HG02759 (cell line): ENCODE measurements around the gene CD101.

Source experiments
- ATAC-seq: cut with Tn5 transposase; IDR thresholded peaks from one replicate; pipeline ENCODE4 v1.9.1; 2021; ENCODE audit warnings: mild to moderate bottlenecking, moderate library complexity; ENCODE audit not compliant: unreplicated experiment

The CD101 gene

DNA sequence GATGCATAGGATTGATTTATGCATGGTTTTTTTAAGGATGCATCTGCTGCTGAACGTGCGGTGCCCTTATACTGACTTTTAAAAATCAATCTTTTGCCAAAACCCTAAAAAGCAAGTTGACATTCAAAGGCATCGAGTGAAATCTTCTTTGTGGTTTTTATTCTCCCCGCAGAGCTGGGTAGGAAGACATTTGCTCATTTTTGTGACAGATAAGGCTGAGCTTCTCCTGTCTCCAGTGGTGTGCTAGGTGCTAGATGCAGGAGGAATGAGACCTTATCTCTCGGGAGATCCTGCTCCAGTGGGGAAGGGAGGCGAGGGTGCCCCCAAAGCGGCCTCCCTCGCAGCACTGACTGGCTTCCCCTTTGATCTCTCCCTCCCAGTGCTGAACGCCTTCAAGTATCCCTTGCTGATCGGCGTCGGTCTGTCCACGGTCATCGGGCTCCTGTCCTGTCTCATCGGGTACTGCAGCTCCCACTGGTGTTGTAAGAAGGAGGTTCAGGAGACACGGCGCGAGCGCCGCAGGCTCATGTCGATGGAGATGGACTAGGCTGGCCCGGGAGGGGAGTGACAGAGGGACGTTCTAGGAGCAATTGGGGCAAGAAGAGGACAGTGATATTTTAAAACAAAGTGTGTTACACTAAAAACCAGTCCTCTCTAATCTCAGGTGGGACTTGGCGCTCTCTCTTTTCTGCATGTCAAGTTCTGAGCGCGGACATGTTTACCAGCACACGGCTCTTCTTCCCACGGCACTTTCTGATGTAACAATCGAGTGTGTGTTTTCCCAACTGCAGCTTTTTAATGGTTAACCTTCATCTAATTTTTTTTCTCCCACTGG, 14.9 kb upstream of the CD101 start:
- no peak for ATAC-seq

DNA sequence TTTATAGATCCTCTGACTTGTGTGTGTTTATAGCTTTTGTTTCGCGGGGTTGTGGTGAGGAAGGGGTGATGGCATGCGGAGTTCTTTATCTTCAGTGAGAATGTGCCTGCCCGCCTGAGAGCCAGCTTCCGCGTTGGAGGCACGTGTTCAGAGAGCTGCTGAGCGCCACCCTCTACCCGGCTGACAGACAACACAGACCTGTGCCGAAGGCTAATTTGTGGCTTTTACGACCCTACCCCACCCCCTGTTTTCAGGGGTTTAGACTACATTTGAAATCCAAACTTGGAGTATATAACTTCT, 14.4 kb upstream of the CD101 start:
- ATAC-seq: no peak

DNA sequence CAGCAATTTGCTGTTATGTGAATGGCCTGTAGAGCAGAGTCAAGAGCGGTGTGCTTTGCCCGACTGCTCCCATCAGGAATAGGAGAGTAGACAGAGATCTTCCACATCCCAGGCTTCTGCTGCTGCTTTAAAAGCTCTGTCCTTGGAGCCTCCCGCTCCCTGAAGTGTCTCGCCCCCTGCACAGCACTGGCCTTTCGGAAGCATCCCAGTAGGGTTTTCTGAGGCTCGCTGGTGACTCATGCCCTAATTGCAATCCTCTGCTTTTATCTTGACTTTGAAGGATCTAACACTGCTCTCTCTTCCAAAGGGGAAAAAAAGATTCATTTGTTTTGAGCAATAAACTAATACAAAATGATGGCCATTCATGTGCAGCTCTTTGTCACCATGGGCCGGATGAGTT, 13.3 kb upstream of the CD101 start:
- no peak for ATAC-seq

DNA sequence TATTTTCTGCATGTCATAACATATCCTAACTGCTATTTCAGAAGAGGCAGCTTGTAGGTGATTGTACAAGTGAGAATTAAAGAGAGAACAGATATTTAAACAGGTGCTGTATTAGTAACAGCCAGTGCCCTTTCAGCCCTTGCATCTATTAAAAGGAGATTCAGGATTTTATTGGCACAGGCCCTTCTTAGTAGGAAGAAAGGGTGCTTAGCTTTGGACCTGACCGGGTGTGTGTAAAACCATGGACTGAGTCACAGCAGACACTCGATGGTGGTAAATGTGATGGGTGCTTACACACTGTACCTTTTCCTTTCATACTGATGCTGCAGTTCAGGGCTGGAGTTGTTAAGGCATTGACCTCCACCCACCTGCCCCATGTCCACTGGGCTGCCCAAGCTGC, 12.7 kb upstream of the CD101 start:
- ATAC-seq: no peak

DNA sequence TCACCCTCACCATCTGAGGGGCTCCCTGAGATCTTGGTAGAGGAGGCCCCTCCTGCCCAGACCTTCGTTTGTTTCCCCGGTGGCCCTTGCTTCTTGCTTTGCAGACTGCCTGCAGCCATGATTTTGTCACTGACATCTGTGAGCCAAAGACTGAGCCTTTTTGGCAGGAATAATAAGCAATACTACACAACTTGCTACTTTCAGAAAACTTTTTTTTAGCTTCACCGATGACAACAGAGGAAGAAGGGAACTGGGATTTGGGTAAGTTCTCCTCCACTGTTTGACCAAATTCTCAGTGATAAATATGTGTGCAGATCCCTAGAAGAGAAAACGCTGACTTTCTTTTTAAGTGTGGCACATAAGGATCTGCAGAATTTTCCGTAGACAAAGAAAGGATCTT, 11.7 kb upstream of the CD101 start:
- ATAC-seq: no peak

DNA sequence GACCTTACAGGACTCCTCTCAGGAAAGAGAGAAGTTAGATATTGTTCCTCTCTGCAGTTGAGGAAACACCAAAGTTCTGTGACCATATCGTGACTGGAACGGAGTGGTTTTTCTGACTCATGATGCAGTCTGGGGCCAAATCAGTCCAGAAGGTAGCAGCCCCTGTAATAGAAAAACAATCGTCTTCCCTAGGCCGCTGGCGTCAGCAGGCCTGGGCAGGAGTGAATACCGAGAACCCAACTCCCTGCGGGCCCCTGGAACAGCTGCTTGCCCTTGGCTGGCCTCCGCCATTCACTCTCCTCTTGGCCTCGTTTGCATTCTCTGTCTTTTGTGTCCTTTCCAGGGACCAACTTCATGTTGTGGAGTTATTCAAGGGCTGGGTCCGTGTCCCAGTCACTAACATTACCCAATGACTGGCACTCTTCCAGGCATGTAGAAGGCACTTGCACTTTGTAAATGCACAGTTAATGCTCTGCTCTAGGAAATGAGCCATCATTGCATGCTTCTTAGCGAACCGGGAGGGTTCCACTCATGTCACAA, 10.9 kb upstream of the CD101 start:
- ATAC-seq: no peak

DNA sequence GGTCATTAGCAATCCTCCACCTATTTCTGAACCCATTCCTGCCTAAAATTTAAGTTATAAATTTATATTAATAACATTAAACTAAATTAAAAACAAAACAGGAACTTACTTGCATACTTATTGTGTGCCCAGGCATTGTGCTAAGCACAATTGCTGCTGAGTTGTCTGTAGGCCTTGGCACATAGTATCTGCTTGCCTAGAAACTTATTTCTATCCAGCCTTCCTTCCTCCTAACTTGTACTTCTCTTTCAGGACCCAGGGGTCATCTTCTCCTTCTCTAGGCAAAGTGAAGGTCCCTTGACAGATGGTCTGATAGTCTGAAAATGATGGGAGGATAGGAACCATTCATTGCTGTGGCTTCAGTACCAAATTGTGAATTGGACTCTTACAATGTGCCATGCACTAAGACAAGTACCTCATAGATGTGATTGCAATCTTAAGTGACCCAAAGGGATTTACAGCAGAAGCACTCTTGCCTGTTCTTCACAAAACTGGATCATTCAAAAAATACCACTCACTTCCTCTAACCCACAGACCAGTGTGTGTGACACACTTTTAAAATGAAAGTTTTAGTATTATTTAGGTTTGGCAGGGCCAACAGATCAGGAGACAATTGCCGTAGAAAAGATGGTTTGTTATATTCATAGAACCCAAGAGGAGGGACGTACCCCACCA, 10.3 kb upstream of the CD101 start:
- ATAC-seq: no peak

DNA sequence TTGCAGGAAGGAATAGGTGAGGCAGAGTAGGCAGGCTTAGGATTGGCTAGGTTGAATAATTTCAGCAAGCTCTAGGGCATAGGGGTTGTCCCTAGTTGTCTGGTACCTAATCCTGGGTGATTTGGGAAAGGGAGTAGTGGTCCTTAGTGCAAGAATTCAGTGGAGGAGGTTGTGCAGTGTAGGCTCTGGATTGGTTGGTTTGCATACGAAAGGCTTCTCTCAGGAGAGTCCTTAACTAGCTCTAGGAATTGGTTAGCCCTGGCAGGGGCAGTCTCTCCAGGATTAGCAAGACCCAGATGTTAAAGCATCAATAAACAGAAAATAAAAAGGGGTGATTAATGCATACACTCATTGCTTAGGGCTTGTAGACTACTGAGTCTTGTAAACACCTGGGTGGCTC, 9.6 kb upstream of the CD101 start:
- no peak for ATAC-seq

DNA sequence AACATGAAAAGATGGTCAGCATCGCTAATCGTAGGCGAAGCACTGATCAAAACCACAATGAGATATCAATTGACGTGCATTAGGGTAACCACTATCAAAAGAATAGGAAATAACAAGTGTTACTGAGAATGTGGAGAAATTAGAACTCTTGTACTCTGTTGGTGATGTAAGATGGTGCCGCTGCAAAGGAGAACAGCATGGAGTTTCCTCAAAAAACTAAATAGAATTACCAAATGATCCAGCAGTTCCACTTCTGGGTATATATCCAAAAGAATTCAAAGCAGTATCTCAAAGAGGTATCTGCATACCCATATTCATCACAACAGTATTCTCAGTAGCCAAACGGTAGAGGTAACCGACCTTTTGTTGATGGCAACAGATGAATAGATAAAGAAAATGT, 8.3 kb upstream of the CD101 start:
- no peak for ATAC-seq

DNA sequence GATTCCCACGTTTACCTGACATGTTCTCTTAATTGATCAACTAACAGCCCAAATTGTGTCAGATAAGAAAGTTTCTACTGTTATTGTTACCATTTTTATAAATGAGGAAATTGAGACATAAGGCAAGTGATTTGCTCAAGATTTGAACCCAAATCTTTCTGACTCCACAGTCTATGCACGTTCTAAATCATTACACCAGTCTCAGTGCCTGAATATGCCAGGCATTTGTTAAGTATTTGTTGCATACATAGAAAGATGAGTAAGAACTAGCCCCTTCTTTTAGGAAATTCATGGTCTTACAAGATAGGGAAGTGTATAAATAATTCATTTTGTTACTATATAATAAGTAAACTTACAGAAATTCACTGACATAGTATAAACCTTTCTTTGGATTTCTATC, 7.1 kb upstream of the CD101 start:
- ATAC-seq: no peak

DNA sequence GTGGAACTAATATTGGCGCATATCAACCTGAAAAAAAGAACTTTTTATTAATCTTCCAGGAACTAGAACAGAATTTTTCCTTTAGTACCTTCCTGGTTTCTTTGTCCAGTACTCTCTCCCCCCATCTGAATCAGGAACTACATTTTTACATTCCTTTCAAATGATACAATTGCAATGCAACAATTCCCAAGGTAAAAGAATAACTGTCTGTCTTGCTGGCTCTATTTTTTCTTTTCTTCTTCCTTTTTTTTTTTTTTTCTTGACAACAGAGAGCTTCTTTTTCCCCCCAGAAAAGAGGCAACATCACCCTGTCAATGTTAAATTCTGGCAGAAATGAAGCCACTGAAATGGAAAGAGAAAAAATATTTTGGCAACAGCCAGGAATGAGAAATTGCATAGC, 4.5 kb upstream of the CD101 start:
- no peak for ATAC-seq

DNA sequence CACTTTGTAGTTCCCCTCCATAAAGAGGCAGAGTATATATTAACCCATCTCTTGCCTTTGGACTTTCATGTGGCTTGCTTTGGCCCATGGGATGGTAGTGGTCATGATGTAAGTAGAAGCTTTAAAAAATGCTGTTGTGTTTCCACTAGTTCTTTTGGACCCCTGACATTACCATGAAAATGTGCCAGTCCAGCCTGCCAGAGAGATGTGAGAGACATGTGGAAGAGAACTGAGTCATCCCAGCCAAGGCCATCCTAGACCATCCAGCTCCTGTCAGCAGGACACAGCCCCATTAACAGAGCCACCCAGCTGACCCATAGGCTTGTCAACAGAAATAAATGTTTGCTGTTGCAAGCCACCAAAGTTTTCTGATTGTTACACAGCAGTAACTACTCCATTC, 3.9 kb upstream of the CD101 start:
- no peak for ATAC-seq

DNA sequence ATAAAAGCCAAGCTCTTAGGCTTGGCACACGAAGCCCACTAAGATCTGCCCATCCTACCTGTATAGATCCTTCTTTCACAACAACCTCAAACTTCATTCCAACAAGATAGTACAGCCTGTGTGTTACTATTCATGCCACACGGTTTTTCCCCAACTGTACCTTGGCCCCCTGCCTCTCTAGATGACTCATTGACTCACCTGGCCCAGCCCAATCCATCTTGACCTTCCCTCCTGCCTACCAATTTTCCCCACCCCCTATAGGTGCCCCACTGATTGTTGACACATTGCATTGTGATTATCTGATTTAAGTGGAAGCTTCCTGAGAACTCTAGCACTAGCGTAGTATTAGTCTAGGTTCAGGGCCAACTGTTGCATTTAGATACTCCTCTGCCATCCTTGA, 2.0 kb upstream of the CD101 start:
- ATAC-seq: no peak

DNA sequence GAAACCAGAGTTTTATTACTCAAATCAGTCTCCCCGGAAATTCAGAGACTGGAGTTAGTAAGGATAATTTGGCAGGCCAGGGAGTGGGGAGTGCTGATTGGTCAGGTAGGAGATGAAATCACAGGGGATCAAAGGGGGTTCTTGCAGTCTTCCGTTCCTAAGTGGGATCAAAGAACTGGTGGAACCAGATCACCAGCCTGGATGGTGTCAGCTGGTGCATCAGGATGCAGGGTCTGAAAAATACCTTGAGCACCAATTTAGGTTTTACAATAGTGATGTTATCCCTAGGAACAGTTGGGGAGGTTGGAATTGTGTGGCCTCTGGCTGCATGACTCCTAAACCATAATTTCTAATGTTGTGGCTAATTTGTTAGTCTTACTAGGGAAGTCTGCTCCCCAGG, 1.4 kb upstream of the CD101 start:
- no peak for ATAC-seq

DNA sequence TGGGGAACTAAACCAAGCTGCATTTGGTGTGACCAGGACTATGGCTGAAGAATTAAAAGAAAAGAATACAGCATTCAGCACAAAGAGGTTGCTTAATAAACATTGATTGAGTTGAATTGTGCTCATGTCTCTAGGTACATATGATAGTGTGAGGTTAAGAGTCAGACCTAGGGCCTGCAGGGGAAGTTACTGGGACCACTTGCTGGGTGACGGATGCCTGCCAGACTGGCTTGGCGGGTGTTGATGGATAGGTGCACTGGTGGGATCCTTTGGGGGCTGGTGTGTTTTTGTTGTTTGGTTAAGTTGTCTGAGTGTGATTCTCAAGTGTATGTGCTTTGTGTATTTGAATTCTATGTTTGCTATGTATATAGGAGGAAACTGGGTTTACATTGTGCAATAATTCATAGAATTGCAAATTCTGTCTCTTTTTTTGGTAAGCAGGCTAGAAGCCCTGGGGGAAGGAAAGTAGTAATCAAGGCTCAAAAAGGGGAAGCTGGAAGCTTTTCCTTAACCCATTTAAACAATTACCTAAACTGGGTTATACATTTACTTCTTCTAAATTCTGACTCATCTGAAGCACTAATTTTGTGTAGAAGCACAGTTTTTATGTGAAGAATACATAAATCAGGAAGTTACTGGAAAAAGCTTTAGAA, 1.8 kb downstream of the CD101 start:
- no peak for ATAC-seq

DNA sequence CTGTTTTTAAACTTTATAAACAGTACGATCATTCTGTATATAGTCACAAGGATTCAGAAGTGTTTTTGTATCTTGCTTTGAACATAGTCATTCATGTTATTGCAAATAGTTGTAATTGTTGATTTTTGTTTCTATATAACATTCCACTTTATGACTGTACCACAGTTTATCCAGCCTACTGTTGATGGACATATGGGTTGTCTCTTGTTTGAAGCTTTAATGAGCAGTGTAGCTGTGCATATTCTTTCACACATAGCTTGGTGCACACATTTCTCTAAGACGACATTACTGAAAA, 6.1 kb downstream of the CD101 start:
- no peak for ATAC-seq

DNA sequence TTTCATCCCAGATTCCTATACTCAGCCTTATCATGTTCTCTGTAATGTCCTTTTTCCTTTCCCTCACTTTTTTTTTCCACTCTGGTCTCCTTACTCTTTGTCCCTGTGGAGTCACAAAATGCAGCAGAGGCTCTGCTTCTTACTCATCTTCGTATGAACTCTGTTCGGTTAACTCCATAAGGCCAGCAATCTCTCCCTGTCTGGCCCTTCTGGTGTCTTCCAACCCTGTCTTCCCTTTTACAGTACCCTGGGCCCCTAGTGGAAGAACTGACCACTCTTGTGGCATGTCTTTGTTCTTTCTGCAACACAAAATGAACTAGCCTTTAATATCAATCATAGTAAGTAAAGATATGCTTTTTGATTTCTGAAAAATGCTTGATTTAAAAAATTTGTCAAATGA, 7.1 kb downstream of the CD101 start:
- ATAC-seq: no peak

DNA sequence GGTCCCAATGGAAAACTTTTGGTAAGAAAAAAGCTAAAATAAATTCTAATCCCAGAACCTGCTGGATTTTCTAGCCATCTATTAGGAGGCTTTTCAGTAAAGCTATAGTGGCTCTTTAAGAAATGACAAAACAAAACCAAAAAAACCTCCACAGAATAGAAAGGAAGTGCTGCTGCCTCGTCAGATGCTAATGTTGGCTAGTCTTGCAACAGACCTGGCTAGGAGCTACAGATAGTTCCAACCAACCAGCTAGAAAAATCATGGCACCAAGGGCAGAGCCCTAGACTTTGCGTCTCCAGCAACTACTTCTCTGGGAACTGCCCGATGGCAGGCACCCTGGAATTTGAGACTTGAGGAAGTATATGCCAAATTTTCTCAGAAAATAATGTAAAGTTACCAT, 7.6 kb downstream of the CD101 start:
- ATAC-seq: no peak

DNA sequence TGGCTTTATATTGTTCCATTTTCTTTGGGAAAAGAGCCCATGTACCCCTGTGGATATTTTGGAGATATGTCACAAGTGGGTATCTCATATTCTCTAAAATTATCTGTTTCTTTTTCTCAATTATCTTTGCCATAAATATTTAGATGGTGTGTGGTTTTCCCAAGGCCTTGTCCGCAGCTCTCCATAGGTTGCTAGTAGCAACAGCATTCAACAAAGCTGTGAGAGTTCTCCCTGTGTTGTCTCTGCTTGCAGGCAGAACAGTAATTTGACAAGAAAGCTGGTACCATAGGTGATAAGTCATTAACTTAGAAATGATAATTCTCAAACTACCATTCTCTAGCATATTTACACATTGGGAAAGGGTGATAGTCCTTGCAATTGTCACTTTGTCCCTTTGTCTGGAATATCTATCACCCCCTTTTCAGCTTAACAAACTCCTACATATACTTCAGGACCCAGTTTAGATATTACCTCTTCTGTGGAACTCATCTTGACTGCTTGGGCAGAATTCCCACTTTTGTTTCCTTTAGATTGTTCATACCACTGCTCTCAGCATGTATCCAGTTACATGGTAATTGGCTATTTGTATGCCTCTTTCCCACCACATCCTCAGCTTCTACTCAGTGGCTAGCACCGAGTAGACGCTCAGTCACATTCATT, 8.9 kb downstream of the CD101 start:
- ATAC-seq: no peak

DNA sequence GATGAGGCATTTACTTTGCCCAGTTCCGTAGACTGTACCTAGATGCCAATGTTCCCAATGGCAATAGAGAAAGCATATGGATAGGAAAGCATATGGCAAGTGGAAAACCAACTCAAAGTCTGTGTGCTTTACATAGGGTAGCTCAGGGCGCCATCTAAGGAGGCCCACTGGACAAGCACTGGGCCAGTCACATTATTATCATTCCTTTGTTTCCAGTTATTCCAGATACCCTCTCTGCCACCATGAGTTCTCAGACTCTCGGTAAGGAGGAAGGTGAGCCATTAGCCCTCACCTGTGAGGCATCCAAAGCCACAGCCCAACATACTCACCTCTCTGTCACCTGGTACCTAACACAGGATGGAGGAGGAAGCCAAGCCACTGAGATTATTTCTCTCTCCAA, 9.8 kb downstream of the CD101 start:
- ATAC-seq: no peak

DNA sequence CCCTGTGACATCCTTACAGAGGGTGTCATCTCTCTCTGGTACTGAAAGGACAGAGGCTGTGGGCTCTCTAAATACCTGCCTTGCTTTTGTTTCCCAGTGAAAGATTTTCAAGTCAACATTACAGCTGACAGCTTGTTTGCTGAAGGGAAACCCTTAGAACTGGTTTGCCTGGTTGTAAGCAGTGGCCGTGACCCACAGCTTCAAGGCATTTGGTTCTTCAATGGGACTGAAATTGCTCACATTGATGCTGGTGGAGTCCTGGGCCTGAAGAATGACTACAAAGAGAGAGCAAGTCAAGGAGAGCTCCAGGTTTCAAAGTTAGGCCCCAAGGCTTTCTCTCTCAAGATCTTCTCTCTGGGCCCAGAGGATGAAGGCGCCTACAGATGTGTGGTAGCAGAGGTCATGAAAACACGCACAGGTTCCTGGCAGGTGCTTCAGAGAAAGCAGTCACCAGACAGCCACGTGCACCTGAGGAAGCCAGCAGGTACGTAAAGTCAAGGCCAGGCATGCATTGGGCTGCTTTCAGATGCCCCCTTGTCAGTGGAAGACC, 11.8 kb downstream of the CD101 start:
- ATAC-seq: no peak

DNA sequence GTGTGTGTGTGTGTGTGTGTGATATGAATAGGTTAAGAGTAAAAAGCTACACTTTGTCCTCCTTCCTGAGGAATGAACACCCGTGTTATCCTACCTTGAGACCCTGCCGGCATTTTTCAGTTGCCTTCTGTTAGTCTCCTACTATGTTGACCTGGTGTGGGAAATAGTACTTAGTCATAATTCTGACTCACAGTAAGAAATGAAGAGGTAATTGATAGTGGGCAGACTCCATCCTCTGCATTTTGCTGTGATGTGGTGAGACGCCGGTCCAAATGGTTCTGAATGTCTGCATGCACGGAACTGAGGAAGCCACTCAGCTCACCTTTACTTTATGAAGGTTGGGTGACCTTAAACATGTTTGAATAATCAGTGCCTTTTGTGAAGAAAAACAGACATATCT, 12.6 kb downstream of the CD101 start:
- ATAC-seq: no peak
